ENCODE data around the gene FN1.

DNA sequence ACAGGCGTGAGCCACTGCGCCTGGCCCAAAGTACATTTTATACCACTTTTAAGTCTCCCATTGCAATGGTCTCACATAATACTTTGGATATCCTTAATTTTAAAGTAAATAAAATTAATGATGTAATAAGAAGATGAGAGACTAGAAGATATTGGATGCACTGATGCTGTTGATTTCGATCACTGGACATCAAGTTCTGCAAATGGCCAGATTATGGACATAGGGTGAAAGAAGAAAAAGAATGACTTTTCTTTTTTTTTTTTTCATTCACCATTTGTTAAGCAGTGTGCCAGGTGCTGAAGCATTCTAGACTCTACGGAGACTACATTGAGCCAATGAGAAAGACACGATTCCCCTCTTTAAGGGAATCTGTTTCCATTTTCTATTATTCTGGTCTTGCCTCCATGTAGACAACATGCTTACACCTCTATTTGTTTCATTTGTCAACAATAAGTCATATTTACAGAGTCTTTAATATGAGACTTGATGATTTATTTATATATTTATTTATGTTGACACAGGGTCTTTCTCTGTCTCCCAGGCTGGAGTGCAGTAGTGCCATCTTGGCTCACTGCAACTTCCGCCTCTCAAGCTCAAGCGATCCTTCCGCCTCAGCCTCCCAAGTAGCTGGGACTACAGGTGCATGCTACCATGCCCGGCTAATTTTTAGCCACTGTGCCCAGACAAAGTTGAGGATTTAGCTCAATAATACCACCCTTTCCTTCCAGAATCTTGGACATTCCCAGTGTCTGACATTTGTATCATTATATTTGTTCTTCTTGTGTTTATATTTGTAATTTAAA lies 23.7 kb downstream of the FN1 start:
- no peak for TF ChIP-seq CTCF (IDR thresholded peaks at IDR 0.05)
- TF ChIP-seq EZH2 (IDR thresholded peaks at IDR 0.05; ENCODE audit: borderline replicate concordance, insufficient read depth, low read depth, low read length, poor library complexity, severe bottlenecking): no peak
